Limb (tissue), 2 donors: ENCODE results near the gene HES7.
"Not testable (repeated sequence)": the region's sequence is repeated elsewhere in the genome, so short reads cannot be mapped to it uniquely, and the experiment has no call there.

Source experiments
- DNase-seq, 2 donors: peaks; one replicate each; pipeline ENCODE4 v3.0.0-alpha.2; 2016; ENCODE audit errors: extremely low spot score in 2 of 2

Gene HES7

GRCh38 chr17:8123695-8124349 is at the start of gene HES7:
Gene HES7 (minus strand): TSS chr17:8124106. CDS start chr17:8124084, 22 bp downstream.
- DNase-seq = peak in 1 of 2 donors; percentile 55

- DNase-seq = peak; percentile 83 to 96
These were observed 49.4 kb upstream of the HES7 start for GRCh38 chr17:8173056-8173870.

- not testable (repeated sequence) for DNase-seq
These were observed 46.3 kb upstream of the HES7 start for GRCh38 chr17:8170186-8170585.

- DNase-seq = no peak
These were observed 43.6 kb upstream of the HES7 start for GRCh38 chr17:8167526-8167925.

- no peak for DNase-seq
These were observed 42.8 kb upstream of the HES7 start for GRCh38 chr17:8166731-8167130.

- no peak for DNase-seq
These were observed 40.9 kb upstream of the HES7 start for GRCh38 chr17:8164815-8165131.

- DNase-seq = peak; percentile 27 to 56
These were observed 40.3 kb upstream of the HES7 start for GRCh38 chr17:8163978-8164814.

- peak; percentile 24 to 93 for DNase-seq
These were observed 39.4 kb upstream of the HES7 start for GRCh38 chr17:8162997-8163977.

- peak; percentile 66 to 73 for DNase-seq
These were observed 38.5 kb upstream of the HES7 start, which contains the start of gene VAMP2 for GRCh38 chr17:8162233-8162996. Gene VAMP2 (minus strand): TSS chr17:8162948. CDS start chr17:8162879, 69 bp downstream.

- peak in 1 of 2 donors; percentile 31 for DNase-seq
These were observed 37.7 kb upstream of the HES7 start for GRCh38 chr17:8161289-8162232.

- no peak for DNase-seq
These were observed 36.9 kb upstream of the HES7 start for GRCh38 chr17:8160741-8161221.

- DNase-seq = no peak
These were observed 36.3 kb upstream of the HES7 start for GRCh38 chr17:8160224-8160577.

- DNase-seq = no peak
These were observed 35.7 kb upstream of the HES7 start for GRCh38 chr17:8159459-8160223.

GRCh38 chr17:8159032-8159400 is 35.1 kb upstream of the HES7 start:
- no peak for DNase-seq

GRCh38 chr17:8158267-8159031 is 34.5 kb upstream of the HES7 start:
- DNase-seq = peak; percentile 85 to 90

GRCh38 chr17:8156246-8156992 is 32.5 kb upstream of the HES7 start:
- peak; percentile 100 for DNase-seq

- DNase-seq = no peak
These were observed 32.0 kb upstream of the HES7 start for GRCh38 chr17:8155996-8156245.
